ENCODE results near the gene KRTAP10-12.

DNA sequence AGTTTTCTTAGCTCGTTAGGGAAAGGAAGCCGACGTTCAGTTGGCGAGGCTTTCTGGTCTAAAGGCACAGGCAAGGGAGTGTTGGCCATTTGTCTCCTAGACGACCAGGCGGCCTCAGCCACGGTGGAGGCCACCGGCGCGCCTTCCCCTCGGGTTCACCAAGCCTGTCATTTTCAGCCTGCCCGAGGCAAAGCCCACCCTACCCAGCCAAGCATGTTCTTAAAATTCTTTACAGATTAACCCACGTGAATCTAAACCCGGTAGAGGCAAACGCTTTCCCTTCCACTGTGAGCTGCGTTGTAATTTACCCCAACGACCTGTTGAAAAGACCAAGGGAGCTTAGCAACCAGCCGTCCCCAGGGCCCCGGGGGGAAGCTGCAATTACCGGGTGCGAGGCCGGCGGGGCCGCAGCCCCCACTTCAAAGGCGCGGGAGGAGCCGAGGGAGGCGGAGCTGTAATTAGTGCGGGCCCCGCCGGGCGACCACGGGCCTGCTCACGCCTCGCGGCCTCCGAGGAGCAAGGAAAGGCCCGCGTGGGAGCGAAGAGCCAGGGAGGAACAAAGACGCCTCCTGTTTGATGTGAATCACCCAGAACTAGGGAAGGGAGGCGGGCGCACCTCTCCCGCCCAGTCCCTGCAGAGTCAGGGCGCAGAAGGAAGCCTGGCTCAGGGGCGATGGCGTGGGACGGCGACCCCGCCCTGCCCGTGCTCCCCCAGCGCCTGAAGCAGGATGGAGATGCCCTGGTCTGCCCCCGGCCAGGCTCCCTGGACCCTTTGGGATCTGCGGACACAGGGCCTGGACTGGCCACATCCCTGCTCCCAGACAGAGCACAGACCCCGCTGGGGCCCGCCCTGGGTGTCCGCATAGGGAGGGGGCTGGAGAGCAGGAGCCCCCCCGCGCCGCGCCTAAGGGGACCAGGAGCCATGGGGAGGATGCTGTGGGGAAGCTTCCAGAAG lies 26.5 kb downstream of the KRTAP10-12 start:
- TF ChIP-seq POLR2A (IDR thresholded peaks at IDR 0.05; ENCODE audit: low read depth, low read length) (no peak), POLR2AphosphoS5 (IDR thresholded peaks at IDR 0.05; ENCODE audit: low read depth, low read length) (no peak), TAF1 (IDR thresholded peaks at IDR 0.05; ENCODE audit: borderline replicate concordance, low read depth, low read length) (no peak)

Measured in GM12892 (cell line).